B cell (primary cell): Measurements from ENCODE around the gene TNNI3.

Source experiments
- CTCF ChIP-seq: fragments of 200-600 bp; IDR thresholded peaks from one replicate; pipeline ENCODE4 v1.8.0; 2022; ENCODE audit warnings: antibody characterized with exemption, mild to moderate bottlenecking
- EZH2 ChIP-seq: IDR thresholded peaks from 2 replicates; pipeline ENCODE4 v1.6.1; 2012; ENCODE audit warnings: borderline replicate concordance, low read depth, mild to moderate bottlenecking, moderate library complexity, low read length; ENCODE audit not compliant: insufficient read depth, poor library complexity, severe bottlenecking

- TF ChIP-seq CTCF (no peak), EZH2 (no peak)
These were observed 38.5 kb downstream of the TNNI3 start for GRCh38 chr19:55119053-55119452.
